GM12874 (cell line): ENCODE data around the gene PTPRN2.

ENCODE experiments used
- TF ChIP-seq, protein P1 (sequence below): IDR thresholded peaks from 2 replicates; pipeline ENCODE4 v1.5.1; 2011; ENCODE audit warnings: low read depth, mild to moderate bottlenecking, control low read depth, low read length, moderate library complexity; ENCODE audit not compliant: insufficient read depth

Gene PTPRN2

DNA sequence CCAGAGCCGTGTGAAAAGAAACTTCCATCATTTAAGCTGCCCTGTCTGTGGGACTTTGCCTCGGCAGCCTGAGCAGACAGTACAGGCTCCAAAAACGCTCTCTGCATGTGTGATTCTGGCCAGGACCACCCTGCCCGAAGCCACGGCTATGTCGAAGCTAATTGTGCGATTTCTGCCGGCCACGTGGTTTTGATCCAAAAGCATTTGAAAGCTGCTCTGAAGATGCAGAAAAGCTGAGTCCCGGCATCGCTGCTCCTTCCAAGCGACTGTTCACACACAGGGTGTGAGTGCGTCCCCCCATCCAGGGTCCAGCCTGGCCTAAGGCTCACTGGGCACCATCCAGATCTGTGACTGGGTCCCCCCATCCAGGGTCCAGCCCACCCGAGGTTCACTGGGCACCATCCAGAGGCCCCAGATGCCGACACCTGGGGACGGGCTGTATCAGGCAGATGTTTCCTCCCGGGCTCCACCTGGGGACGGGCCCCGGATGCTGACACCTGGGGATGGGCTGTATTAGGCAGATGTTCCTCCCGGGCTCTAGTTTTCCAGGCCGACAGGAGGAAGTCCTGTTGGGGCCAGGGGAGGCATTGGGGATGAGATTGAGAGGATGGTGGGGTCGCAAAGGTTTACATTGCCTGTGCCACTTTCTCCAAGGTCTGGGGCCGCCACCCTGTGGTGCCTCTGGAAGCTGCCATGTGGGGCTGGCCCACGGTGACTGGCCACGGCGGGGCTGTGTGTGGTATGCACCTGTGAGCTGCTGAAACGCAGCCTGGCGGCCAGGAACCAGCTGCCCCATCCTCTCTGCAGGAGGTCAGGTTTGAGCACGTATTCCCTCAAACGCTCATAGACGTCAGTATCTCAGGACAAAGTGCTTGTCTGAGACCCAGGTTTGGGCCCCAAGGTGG lies 723.5 kb downstream of the PTPRN2 start:
- TF ChIP-seq, protein P1, sequence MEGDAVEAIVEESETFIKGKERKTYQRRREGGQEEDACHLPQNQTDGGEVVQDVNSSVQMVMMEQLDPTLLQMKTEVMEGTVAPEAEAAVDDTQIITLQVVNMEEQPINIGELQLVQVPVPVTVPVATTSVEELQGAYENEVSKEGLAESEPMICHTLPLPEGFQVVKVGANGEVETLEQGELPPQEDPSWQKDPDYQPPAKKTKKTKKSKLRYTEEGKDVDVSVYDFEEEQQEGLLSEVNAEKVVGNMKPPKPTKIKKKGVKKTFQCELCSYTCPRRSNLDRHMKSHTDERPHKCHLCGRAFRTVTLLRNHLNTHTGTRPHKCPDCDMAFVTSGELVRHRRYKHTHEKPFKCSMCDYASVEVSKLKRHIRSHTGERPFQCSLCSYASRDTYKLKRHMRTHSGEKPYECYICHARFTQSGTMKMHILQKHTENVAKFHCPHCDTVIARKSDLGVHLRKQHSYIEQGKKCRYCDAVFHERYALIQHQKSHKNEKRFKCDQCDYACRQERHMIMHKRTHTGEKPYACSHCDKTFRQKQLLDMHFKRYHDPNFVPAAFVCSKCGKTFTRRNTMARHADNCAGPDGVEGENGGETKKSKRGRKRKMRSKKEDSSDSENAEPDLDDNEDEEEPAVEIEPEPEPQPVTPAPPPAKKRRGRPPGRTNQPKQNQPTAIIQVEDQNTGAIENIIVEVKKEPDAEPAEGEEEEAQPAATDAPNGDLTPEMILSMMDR: no peak

DNA sequence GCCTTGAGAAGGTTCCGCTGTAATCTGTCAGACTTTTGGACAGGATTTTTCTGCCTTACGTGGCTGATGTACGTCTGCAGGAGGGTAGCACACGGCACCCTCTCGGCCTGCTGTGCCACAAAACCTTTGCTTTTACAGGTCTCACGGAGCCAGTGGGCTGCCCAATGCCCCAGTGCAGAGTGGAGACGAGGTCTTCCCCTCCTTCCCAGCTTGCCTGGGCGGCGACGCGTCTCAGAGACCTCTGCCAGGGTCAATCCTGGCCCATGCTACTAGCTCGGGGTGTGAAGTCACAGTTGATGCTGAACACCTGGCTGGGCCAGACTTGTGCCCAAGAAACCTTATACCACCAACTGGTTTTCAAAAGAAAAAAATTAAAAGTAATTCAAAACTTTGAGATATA lies 724.4 kb downstream of the PTPRN2 start:
- TF ChIP-seq, protein P1: no peak

DNA sequence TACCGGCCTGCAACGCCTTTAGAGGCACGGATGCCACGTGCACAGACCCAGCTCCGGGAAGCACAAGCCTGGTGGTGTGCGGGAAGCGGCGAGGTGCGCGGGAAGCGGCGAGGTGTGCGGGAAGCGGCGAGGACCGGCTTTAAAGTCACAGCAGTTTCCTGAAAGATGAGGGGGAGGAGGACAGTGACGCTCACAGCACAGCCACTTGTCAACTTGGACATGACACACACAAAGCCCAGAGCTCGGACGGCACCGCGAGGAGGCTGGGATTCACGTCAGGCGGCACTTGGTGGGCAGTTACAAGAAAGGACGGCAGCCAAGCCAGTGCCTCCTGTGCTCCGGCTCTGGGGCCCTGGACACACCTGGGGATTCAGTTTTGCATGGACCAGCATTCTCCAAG lies 724.9 kb downstream of the PTPRN2 start:
- TF ChIP-seq, protein P1: no peak

DNA sequence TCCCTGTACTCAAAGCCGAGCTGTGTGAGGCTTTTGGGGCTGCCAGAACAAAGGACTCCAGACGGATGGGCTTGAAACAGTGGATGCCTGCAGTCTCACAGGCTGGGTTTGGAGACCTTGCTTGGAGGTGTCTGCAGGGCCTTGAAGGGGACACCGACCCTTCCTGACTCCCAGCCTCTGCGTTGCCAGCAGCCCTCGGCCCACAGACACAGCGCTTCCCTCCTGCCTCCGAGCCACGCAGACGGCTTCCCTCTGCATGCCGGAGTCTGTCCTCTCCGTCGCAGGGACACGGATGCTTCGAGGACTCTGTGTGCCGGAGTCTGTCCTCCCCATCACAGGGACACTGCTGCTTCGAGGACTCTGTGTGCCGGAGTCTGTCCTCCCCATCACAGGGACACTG lies 726.1 kb downstream of the PTPRN2 start:
- TF ChIP-seq, protein P1: no peak

DNA sequence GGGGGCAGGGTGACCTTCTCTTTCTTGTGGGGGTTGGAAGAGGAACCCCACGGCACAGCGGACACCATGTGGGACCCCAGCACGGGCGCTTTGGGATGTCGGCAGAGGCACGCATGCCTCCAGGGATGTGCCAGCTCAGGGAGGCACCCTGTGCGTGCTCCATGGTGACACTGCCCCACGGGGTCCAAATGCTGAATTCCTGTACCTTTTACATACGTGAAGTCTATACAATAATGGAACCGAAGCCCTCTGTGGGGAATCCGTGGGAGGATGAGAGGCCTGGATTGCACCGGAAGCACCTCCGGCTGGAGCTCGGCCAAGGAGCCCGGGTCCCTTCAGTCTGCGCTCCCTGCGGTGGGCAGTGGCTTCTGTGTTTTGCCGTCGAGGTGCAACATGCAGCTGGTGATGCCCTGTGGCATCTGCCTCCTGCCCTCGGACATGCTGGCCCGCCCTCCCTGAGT lies 726.6 kb downstream of the PTPRN2 start:
- TF ChIP-seq, protein P1: no peak

DNA sequence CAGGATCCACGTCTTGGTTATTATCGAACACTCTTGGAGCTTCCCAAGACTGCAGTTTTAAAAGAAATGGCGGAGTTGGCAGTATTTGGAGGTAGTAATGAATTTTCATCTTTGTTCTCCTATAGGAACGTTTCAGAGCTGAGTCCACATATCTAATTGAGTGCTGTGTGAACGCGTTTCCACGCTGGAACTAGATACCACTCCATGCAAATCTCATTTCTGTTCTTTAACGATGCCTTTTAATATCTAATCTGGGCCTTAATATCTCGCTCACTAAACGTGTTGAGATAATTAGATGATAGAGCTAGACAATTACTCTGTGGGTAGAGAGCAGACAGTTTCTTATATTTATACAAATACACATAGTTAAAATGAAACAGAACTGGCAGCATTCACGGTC lies 727.2 kb downstream of the PTPRN2 start:
- TF ChIP-seq, protein P1: no peak

DNA sequence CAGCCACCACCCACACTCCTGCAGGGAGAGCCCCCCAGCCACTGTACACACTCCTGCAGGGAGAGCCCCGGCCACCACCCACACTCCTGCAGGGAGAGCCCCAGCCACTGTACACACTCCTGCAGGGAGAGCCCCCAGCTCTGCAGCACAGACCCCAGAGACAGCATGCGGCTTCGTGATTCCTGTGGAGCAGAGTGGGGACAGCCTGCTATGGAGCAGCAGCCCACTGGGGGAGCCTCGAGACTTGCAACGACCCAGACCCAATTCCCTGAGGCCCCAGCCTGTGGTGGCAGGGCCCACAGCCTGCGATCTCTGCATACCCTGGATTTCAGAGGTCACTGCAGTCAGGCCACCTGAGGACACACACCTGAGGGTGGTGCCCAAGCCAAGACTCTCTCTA lies 727.7 kb downstream of the PTPRN2 start:
- TF ChIP-seq, protein P1: no peak
